Upper lobe of left lung (tissue), 6 donors: Measurements from ENCODE around the gene MAP7D1. TPM values are rescaled to one million over a fixed set of nuclear protein-coding genes. Genes with fewer than 3 reads are reported as not detected.

Experiments
- ATAC-seq, 2 donors: fragments of 200-7000 bp; cut with Tn5 transposase; one replicate each; pipeline ENCODE4 v1.9.1; 2022; ENCODE audit warnings: mild to moderate bottlenecking in 2 of 2, moderate library complexity in 2 of 2; ENCODE audit not compliant: low FRiP score in 2 of 2
- DNase-seq, 2 donors: peaks; one replicate each; pipeline ENCODE4 v3.0.0-alpha.2; 2019 to 2020
- H3K27ac ChIP-seq, 4 donors: fragments of 200-600 bp; sonication (generic); one replicate each; pipeline ENCODE4 v1.5.1; 2016 to 2019
- H3K27me3 ChIP-seq, 4 donors: fragments of 200-600 bp; sonication (generic); one replicate each; pipeline ENCODE4 v1.5.1; 2017 to 2019
- H3K36me3 ChIP-seq, 4 donors: fragments of 200-600 bp; sonication (generic); one replicate each; pipeline ENCODE4 v1.5.1; 2016 to 2019
- H3K4me1 ChIP-seq, 4 donors: fragments of 200-600 bp; sonication (generic); one replicate each; pipeline ENCODE4 v1.5.1; 2018 to 2019
- H3K4me3 ChIP-seq, 4 donors: fragments of 200-600 bp; sonication (generic); one replicate each; pipeline ENCODE4 v1.5.1; 2017 to 2019; ENCODE audit warnings: mild to moderate bottlenecking in 2 of 4, moderate library complexity in 1 of 4
- H3K9me3 ChIP-seq, 4 donors: fragments of 200-600 bp; sonication (generic); one replicate each; pipeline ENCODE4 v1.5.1; 2018 to 2019
- EP300 ChIP-seq, 4 donors: sonication (generic); formaldehyde crosslinking; IDR thresholded peaks; one replicate each; pipeline ENCODE4 v1.5.1; 2017; ENCODE audit warnings: antibody characterized with exemption in 4 of 4, control low read depth in 2 of 4
- POLR2A ChIP-seq, 4 donors: fragments of 450-650 bp; IDR thresholded peaks; one replicate each; pipeline ENCODE4 v1.5.1; 2016 to 2017; ENCODE audit warnings: antibody characterized with exemption in 4 of 4, mild to moderate bottlenecking in 2 of 4
- POLR2AphosphoS5 ChIP-seq, 2 donors: sonication (generic); formaldehyde crosslinking; IDR thresholded peaks; one replicate each; pipeline ENCODE4 v1.5.1; 2017; ENCODE audit warnings: antibody characterized with exemption in 2 of 2
- WGBS, 2 donors: methylation state at CpG; one replicate each; pipeline ENCODE4 v1.1.5; 2017 to 2018; 5-methylcytosine and 5-hydroxymethylcytosine counted together
- total RNA-seq, 6 donors: library from RNA; depleted of rRNA in 4 of 6; stranded (reverse); fragments of >200 nt in 4 of 6; gene quantifications; one replicate each; pipeline versions ENCODE4 v1.1.0 to v1.2.1, GENCODE V29; 2016 to 2021
- TF ChIP-seq, protein P1 (sequence below), 6 experiments: fragments of 450-650 bp in 4 of 6; fragments of 200-600 bp in 2 of 6; sonication (generic) in 2 of 6; IDR thresholded peaks; one replicate each; pipeline ENCODE4 v1.5.1; 2016 to 2019; ENCODE audit warnings: antibody characterized with exemption in 6 of 6
- donor health status: DM: no; HTN: no; CAD: no; lungs with moderate emphysema.
- donor health status: DM: no; HTN: yes; CAD: no; lungs with severe emphysema.

The MAP7D1 gene
- total RNA-seq, 6 donors from 2014 or later, result 129 to 290 (median 153) TPM

- peak; percentile 95 to 98 for ATAC-seq
- Histone ChIP-seq H3K27ac (peak within 1 kb of the TSS; percentile 94 to 99 (median 98)), H3K27me3 (no peaks in the 10 kb centered on the region), H3K4me1 (peaks cover 38 to 56% (median 46%) of the 10 kb centered on the region in 4 donors), H3K9me3 (no peaks in the 10 kb centered on the region), H3K4me3 (peak within 1 kb of the TSS; percentile 72 to 80 (median 75)), H3K36me3 (peaks cover 0 to 4% (median 2%) of the 10 kb centered on the region in 4 donors)
- TF ChIP-seq POLR2AphosphoS5 (IDR thresholded peaks at IDR 0.05) (peak; percentile 89 to 97), EP300 (IDR thresholded peaks at IDR 0.05) (peak in 2 of 4 donors; percentile 28 to 35), POLR2A (IDR thresholded peaks at IDR 0.05) (peak in 3 of 4 donors; percentile 76 to 95 (median 89))
- TF ChIP-seq, protein P1, sequence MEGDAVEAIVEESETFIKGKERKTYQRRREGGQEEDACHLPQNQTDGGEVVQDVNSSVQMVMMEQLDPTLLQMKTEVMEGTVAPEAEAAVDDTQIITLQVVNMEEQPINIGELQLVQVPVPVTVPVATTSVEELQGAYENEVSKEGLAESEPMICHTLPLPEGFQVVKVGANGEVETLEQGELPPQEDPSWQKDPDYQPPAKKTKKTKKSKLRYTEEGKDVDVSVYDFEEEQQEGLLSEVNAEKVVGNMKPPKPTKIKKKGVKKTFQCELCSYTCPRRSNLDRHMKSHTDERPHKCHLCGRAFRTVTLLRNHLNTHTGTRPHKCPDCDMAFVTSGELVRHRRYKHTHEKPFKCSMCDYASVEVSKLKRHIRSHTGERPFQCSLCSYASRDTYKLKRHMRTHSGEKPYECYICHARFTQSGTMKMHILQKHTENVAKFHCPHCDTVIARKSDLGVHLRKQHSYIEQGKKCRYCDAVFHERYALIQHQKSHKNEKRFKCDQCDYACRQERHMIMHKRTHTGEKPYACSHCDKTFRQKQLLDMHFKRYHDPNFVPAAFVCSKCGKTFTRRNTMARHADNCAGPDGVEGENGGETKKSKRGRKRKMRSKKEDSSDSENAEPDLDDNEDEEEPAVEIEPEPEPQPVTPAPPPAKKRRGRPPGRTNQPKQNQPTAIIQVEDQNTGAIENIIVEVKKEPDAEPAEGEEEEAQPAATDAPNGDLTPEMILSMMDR (IDR thresholded peaks at IDR 0.05), result peak; percentile 89 to 100 (median 99)
- WGBS, 2 donors, result 2% methylated on average over 30 to 59 of the region's 62 CpGs
- DNase-seq, result peak; percentile 100
These were observed 6.6 kb upstream of the MAP7D1 start, which contains the start of gene TRAPPC3 for GRCh38 chr1:36149237-36149972. Gene TRAPPC3 (minus strand): TSS chr1:36149486. CDS start chr1:36149378, 108 bp downstream.

GRCh38 chr1:36149973-36150295 is 6.0 kb upstream of the MAP7D1 start:
- Histone ChIP-seq H3K9me3 (no peaks in the 10 kb centered on the region), H3K27ac (peak overlapping the region; percentile 94 to 99 (median 98)), H3K36me3 (peaks cover 0 to 4% (median 2%) of the 10 kb centered on the region in 4 donors), H3K4me1 (peaks cover 41 to 57% (median 49%) of the 10 kb centered on the region in 4 donors), H3K27me3 (no peaks in the 10 kb centered on the region), H3K4me3 (peak overlapping the region in 3 of 4 donors; percentile 20 to 80 (median 32))
- TF ChIP-seq, protein P1 (IDR thresholded peaks at IDR 0.05), result no peak
- peak in 1 of 4 donors; percentile 15 for TF ChIP-seq POLR2A (IDR thresholded peaks at IDR 0.05)
- ATAC-seq, result no peak
- WGBS, 2 donors, result 29 to 36% methylated on average over 6 of the region's 6 CpGs
- DNase-seq, result no peak

- Histone ChIP-seq H3K4me3 (peak overlapping the region in 2 of 4 donors; percentile 22 to 32), H3K27me3 (no peaks in the 10 kb centered on the region), H3K27ac (peak overlapping the region; percentile 94 to 99 (median 98)), H3K4me1 (peaks cover 46 to 63% (median 52%) of the 10 kb centered on the region in 4 donors), H3K36me3 (peaks cover 0 to 4% (median 2%) of the 10 kb centered on the region in 4 donors), H3K9me3 (no peaks in the 10 kb centered on the region)
- ATAC-seq, result peak; percentile 86 to 94
- TF ChIP-seq POLR2AphosphoS5 (IDR thresholded peaks at IDR 0.05) (peak; percentile 70 to 95), POLR2A (IDR thresholded peaks at IDR 0.05) (peak in 3 of 4 donors; percentile 58 to 83 (median 73)), EP300 (IDR thresholded peaks at IDR 0.05) (peak in 1 of 4 donors; percentile 22)
- TF ChIP-seq, protein P1 (IDR thresholded peaks at IDR 0.05), result peak in 1 of 6 experiments; percentile 11
- peak; percentile 86 to 98 for DNase-seq
- WGBS, 2 donors, result 4 to 14% methylated on average over 4 to 11 of the region's 12 CpGs
These were observed 5.4 kb upstream of the MAP7D1 start for GRCh38 chr1:36150296-36151133.

DNA sequence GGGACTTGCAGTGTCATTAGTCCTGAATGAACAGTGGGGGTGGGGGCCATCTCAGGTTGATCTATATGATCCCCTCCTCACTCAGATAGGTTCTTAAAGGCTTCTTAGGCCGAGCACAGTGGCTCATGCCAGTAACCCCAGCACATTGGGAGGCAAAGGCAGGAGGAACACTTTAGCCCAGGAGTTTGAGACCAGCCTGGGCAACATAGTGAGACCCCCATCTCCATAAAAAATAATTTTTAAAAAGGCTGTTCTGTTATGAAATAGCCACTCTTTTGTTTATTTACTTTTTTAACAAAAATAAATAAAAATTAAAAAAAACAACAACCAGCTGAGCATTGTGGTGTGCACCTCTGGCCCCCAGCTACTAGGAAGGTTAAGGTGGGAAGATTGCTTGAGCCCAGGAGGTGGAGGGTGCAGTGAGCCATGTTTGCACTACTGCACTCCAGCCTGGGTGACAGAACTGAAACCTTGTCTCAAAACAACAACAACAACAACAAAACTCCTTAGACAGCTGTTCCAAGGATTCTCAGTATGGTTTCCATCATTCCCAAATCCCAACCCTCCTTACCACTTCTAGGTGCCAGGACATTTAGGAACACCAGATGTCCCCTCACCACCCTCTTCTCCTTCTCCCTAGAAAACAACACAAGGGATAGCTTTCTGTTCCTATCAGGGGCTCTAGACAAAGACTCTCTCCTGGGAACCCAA is 4.7 kb upstream of the MAP7D1 start:
- TF ChIP-seq EP300 (IDR thresholded peaks at IDR 0.05) (no peak), POLR2A (IDR thresholded peaks at IDR 0.05) (no peak), POLR2AphosphoS5 (IDR thresholded peaks at IDR 0.05) (no peak)
- TF ChIP-seq, protein P1 (IDR thresholded peaks at IDR 0.05), result no peak
- Histone ChIP-seq H3K4me1 (peaks cover 46 to 63% (median 52%) of the 10 kb centered on the region in 4 donors), H3K9me3 (no peaks in the 10 kb centered on the region), H3K36me3 (peaks cover 0 to 4% (median 2%) of the 10 kb centered on the region in 4 donors), H3K27me3 (no peaks in the 10 kb centered on the region), H3K4me3 (peak overlapping the region in 1 of 4 donors; percentile 22), H3K27ac (peak overlapping the region; percentile 94 to 99 (median 98))
- ATAC-seq (no peak), DNase-seq (no peak)
- WGBS, 2 donors, result 14 to 19% methylated on average over 1 of the region's 1 CpG
